HG03108 (cell line): Measurements from ENCODE around the gene FUT8.

Experiments used
- ATAC-seq: cut with Tn5 transposase; IDR thresholded peaks from one replicate; pipeline ENCODE4 v1.9.1; 2021; ENCODE audit warnings: moderate library complexity; ENCODE audit not compliant: unreplicated experiment

Gene FUT8

GRCh38 chr14:65412032-65412846, at the start of gene FUT8:
Gene FUT8, plus strand, starts transcription at chr14:65412730. Its CDS starts 148,834 bp downstream, at chr14:65561564.
- peak; percentile 71 for ATAC-seq

GRCh38 chr14:65366802-65367565, 45.5 kb upstream of the FUT8 start:
- no peak for ATAC-seq

GRCh38 chr14:65369560-65369959, 43.0 kb upstream of the FUT8 start:
- no peak for ATAC-seq

GRCh38 chr14:65370801-65371248, 41.7 kb upstream of the FUT8 start:
- no peak for ATAC-seq

- ATAC-seq, result no peak
These were observed 40.7 kb upstream of the FUT8 start for GRCh38 chr14:65371784-65372183.

GRCh38 chr14:65373016-65373670, 39.4 kb upstream of the FUT8 start:
- ATAC-seq, result no peak

- ATAC-seq, result no peak
These were observed 38.9 kb upstream of the FUT8 start for GRCh38 chr14:65373671-65374039.

- ATAC-seq, result no peak
These were observed 35.0 kb upstream of the FUT8 start for GRCh38 chr14:65377576-65377975.

GRCh38 chr14:65382586-65382985, 29.9 kb upstream of the FUT8 start:
- ATAC-seq, result no peak

GRCh38 chr14:65387171-65387570, 25.4 kb upstream of the FUT8 start:
- ATAC-seq, result no peak

- ATAC-seq, result no peak
These were observed 24.9 kb upstream of the FUT8 start for GRCh38 chr14:65387628-65388027.

GRCh38 chr14:65392296-65392695, 20.2 kb upstream of the FUT8 start:
- no peak for ATAC-seq

- ATAC-seq, result no peak
These were observed 16.2 kb upstream of the FUT8 start for GRCh38 chr14:65396082-65396910.

GRCh38 chr14:65403231-65403630, 9.3 kb upstream of the FUT8 start:
- ATAC-seq, result no peak

GRCh38 chr14:65408113-65408512, 4.4 kb upstream of the FUT8 start:
- no peak for ATAC-seq

- no peak for ATAC-seq
These were observed 1.9 kb upstream of the FUT8 start for GRCh38 chr14:65410640-65411039.

GRCh38 chr14:65411656-65412031, 886 bp upstream of the FUT8 start:
- ATAC-seq, result peak; percentile 42

- ATAC-seq, result peak; percentile 27
These were observed 567 bp downstream of the FUT8 start for GRCh38 chr14:65412856-65413738.

GRCh38 chr14:65413739-65414045, 1.2 kb downstream of the FUT8 start:
- no peak for ATAC-seq
